Measurements from ENCODE around the gene ZBTB7A. TPM values are rescaled to one million over a fixed set of nuclear protein-coding genes. Genes with fewer than 3 reads are reported as not detected.

The ZBTB7A gene
- total RNA-seq, 1 donor from 2014 or later, result 55.6 TPM

DNA sequence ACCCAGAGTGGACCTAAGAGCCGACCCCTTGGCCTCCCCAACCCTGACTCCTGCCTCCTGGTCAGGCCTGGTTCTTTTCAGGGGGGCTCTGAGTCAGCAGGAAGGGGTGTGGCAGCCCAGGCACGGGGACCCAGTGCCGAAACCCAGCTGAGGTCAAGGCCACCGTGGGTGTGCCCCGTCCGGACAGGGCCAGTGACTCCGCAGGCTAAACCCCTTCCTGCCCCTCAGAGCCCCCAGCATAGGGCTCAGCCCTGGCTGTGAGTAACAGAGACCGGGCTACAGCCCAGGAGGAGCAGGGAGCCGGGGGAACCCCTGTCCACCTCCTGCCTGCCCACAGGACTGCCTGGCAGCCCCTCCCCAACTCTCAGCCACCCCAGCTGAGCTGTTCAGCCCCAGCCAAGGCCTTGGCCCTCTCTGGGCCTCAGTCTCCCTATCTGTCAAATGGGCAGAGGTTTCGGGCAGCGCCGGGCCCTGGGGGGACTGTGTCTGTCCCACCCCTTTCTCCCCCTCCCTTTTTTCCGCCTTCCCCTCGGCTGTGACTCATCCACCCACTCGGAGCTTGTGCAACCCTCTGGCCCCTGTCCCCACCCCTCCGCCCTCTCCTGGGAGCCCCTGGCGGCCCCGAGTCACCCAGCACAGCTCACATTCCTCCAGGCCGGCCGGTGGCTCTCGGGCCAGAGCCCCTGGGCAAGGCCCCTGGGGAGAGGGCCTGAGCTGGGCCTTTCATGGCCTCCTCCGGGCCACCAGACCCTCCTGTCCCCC is 8.6 kb downstream of the ZBTB7A start:
- no peak for DNase-seq (ENCODE audit: extremely low read depth, low read depth, low spot score)

DNA sequence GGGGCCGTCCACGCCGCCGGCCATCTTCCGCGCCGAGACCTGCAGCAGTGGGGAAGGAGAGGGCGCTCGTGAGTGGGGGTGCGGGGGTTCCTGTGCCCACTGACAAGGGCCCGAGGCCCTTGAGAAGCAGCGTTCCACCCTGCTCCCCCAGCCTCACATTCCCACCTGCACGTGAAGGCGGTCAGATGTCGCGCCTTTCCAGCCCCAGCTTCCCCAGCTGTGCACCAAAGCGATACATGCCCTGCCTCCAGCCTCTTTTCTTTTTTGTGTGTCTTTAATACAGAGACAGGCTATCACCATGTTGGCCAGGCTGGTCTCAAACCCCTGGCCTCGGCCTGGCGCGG is 11.5 kb downstream of the ZBTB7A start:
- DNase-seq (ENCODE audit: extremely low read depth, low read depth, low spot score), result no peak

DNA sequence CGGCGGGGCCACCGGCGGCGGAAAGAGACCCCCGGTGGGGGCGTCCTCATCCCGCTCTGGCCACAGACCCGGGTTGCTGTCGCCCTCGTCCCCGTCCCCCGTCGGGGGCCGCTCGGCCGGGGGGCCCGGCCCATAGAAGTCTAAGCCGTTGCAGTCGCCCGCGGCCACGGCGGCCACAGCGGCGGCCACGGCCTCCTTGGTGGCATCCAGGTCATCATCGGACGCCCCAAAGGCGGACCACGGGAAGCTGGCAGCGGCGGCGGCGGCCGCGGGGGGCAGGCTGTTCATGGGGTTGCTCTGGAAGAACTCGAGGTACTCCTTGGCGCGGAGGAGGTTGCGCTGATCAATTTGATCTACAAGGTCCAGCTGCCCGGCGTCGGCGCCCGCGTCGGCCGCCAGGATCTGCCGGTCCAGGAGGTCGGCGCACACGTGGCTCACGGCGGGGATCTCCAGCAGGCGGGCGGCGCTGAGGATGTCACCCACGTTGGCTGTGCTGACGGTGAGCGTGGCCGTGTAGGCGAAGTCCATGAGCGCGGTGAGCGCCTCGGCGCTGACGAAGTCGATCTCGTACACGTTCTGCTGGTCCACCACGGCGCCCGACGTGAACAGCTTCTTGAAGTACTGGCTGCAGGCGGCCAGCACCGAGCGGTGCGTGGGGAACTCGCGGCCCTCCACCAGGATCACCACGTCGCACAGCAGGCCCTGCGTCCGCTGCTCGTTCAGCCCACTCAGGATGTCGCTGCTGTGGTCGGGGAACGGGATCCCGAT is 12.1 kb downstream of the ZBTB7A start:
- DNase-seq (ENCODE audit: extremely low read depth, low read depth, low spot score), result no peak

- no peak for DNase-seq (ENCODE audit: extremely low read depth, low read depth, low spot score)
These were observed 13.0 kb downstream of the ZBTB7A start for GRCh38 chr19:4053423-4054324.

DNA sequence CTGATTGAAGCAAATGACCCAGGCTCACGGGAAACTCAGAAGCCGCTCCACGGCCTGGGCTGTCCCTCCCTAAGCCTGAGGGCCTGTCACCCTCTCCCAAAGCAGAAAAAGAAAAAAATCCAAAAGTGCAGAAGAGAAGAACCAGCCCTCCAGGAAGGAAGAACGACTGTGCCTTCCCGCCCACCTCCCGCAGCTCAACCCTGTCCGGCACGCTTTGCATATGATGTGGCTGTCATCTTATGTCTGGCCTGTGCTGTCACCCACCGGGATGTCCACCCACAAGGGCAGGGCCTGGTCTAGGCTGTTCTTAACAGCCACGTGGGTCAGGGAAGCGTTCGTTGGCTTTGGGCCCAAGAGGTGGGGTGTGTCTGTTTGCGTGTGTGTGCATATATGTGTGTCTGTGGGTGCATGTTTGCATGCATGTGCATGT is 13.7 kb downstream of the ZBTB7A start:
- no peak for DNase-seq (ENCODE audit: extremely low read depth, low read depth, low spot score)

GRCh38 chr19:4052114-4052992 is 14.3 kb downstream of the ZBTB7A start:
- DNase-seq (ENCODE audit: extremely low read depth, low read depth, low spot score), result no peak

DNA sequence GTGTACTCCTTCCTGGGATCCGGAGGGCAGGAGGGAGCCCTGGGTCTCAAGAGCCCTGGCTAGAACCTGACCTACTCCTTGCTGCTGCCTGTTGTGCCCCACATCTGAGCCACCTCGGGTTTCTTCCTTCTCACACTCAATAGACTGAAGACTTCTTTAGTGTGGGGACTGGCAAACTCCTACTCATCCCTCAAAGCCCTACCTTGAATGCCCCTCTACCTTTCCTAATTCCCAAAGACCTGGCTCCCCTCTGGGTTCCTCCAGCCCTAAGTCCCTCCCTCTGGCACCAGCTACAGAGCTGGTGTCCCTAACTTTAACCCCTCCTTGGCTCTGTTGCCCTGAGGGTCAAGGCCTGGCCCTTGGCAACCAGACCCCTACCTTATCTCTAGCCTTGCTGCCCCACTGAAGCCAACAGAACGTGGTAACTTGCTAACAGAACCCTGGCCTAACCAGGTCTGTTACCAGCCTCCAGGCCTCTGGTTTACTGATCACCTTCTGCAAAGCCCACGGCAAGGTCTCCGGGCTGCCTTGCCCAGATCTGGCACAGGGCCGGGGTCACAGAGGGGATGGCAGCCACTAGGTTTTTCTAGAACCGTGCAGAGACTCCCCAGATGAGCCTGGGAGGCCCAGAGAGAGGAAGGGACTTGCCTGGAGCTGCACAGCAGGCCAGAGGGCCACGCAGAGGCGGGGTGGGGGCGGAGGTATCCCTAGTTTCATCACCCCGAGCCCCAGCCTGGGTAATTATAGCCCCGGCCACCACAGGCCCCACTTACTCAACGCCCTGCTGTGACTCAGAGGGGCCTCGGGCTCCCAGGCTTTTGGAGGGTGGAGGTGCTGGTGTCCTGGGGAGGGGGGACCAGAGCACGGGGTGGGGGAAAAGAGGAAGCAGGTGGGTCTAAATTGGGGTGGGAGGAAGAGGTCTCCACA is 15.3 kb downstream of the ZBTB7A start:
- no peak for DNase-seq (ENCODE audit: extremely low read depth, low read depth, low spot score)

DNA sequence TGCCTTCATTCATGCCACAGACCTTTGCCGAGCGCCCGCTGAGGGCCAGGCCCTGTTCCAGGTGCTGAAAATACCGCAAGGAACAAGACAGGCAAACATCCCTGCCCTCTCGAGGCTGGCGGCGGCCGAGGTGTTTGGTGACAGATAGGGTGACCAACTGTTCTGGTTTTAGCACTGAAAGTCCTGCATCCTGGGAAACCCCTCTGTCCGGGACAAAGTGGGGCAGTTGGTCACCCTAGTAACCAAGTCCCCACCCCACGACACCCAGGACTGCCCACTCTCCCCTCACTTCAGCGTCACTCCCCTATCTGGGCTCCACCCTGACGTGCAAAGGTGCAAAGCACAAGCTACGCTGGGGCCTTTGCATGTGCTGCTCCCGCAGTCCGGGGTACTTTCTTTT is 17.3 kb downstream of the ZBTB7A start:
- DNase-seq (ENCODE audit: extremely low read depth, low read depth, low spot score), result no peak

DNA sequence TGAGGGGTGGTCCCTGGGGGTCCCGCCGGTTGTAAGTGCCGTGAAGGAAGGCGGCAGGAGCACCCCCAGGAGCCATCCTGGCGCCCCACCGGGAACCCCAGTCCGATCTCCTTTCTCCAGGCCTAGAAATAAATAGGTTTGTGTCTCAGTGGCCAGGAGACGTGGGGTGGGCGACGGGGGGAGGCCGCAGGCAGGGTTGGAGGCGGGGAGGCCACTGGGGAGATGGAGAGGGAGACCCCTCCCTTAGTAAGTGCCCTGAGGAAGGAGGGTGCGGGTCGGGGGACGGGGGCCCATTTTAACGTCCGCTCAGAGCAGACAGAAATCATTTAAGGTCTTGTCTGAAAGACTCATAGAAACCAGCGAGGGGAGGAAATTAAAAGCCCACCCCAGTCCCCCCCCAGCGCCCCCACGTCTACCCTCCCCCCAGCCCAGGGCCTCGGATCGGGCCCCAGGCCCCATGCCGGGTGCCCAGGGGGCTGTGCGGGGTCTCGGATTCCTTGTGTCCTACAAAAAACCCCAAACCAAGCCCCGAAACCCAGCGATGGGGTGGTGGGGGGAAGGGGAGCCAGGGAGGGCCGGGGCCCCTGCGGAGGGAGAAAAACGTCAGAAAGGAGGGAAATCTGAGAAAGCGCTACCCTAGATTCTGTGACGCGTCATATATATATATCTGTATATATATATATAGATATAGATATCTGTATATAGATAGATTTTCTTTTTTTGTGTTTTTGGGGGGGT is 19.6 kb downstream of the ZBTB7A start:
- DNase-seq (ENCODE audit: extremely low read depth, low read depth, low spot score), result no peak

DNA sequence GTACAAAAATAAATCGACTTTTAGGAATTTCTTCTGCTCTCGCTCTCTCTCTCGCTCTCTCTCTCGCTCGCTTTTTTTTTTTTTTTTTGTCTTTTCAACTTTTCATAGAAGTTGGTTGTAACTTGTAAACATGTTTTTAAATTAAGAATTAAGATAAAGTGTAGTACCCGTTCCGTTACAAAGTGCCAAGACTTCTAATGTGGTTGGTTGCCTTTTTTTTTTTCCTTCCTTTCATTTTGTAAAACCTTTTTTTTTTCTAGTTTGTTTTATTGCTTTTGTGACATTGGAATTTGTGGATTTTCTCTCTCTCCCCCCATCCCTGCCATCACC is 20.4 kb downstream of the ZBTB7A start:
- no peak for DNase-seq (ENCODE audit: extremely low read depth, low read depth, low spot score)

- DNase-seq (ENCODE audit: extremely low read depth, low read depth, low spot score), result no peak
These were observed 20.9 kb downstream of the ZBTB7A start for GRCh38 chr19:4045597-4046361.

- DNase-seq (ENCODE audit: extremely low read depth, low read depth, low spot score), result no peak
These were observed 21.7 kb downstream of the ZBTB7A start for GRCh38 chr19:4044990-4045465.

- DNase-seq (ENCODE audit: extremely low read depth, low read depth, low spot score), result no peak
These were observed 22.6 kb downstream of the ZBTB7A start for GRCh38 chr19:4043966-4044715.

DNA sequence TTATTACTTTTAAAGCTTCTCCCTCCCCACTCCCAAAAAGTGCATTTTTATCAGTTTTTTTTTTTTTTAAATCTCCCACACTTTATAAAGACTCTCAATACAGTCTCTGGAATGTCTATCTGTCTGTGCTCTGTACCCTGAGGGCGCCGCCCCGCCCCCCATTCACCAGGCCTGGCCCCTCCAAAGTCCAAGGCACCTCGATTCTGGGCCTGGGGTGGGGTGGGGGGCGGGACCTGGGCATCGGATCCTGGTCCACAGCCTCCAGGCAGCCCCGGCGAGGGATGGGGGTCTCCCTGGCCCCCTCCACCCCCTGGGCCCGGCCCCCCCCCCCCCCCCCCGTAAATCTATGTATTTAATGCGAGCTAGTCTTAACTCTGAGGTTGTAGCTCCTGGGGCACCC is 23.3 kb downstream of the ZBTB7A start:
- no peak for DNase-seq (ENCODE audit: extremely low read depth, low read depth, low spot score)

GRCh38 chr19:4042731-4043082 is 24.0 kb downstream of the ZBTB7A start:
- no peak for DNase-seq (ENCODE audit: extremely low read depth, low read depth, low spot score)

DNA sequence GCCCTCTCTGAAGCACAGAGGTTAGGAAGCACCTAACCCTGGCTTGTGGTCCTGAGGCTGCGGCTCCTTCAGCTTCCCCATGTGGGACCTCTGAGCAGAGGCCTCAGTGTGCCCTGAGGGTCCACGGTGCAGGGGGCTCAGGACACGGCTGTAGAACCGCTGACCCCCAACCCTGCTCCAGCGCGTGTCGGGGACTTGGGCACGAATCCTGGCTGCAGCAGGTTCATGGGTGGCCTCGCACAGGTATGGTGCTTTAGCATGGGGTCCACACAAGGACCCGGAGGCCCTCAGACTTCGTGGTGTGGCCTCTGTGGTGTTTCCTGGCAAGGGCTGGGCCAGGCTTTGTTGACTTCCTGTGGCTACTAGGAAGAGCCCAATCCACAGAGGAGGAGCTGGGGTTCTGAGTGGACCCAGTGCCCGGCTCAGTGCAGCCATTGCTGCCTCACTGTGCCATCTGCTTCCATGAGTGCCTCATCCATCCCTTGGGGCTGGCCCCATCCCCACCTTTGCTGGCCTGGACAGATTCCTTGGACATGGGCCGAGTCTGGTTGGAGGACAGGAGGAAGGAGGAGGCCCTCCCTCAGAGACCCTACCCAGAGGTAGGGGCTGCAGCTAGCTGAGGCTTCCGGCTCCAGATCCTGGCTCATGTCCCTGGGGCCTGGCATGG is 24.5 kb downstream of the ZBTB7A start:
- DNase-seq (ENCODE audit: extremely low read depth, low read depth, low spot score), result no peak

All from glomerular endothelial cell (primary cell).